Natural killer cell (primary cell): ENCODE data around the gene WNT8B. TPM values are rescaled to one million over a fixed set of nuclear protein-coding genes. Genes with fewer than 3 reads are reported as not detected.

ENCODE experiments used
- ATAC-seq, 3 donors: fragments of 150-1000 bp in 2 of 3; fragments of 200-7000 bp in 1 of 3; cut with Tn5 transposase; 1 replicate in 1 of 3; 2 replicates in 2 of 3; pipeline ENCODE4 v1.10.0; 2021; ENCODE audit warnings: mild to moderate bottlenecking in 2 of 3, moderate library complexity in 2 of 3
- DNase-seq, 2 donors: peaks; one replicate each; pipeline versions ENCODE4 v3.0.0 to v3.0.0-alpha.2; 2013 to 2021; ENCODE audit warnings: mixed read lengths in 1 of 2
- H3K27ac ChIP-seq: one replicate; pipeline ENCODE4 v1.5.1; 2013; ENCODE audit warnings: mild to moderate bottlenecking, low read length
- H3K27me3 ChIP-seq: one replicate; pipeline ENCODE4 v1.6.1; 2013; ENCODE audit warnings: low read length; ENCODE audit not compliant: control insufficient read depth, insufficient read depth
- H3K36me3 ChIP-seq: one replicate; pipeline ENCODE4 v1.6.1; 2013; ENCODE audit warnings: low read length; ENCODE audit not compliant: control insufficient read depth, insufficient read depth
- H3K4me1 ChIP-seq: one replicate; pipeline ENCODE4 v1.6.1; 2013; ENCODE audit warnings: low read length; ENCODE audit not compliant: control insufficient read depth, insufficient read depth
- H3K4me3 ChIP-seq: one replicate; pipeline ENCODE4 v1.5.1; 2013; ENCODE audit warnings: low read length
- H3K9me3 ChIP-seq: one replicate; pipeline ENCODE4 v1.6.1; 2013; ENCODE audit warnings: low read length; ENCODE audit not compliant: control insufficient read depth, insufficient read depth
- H3K27ac Mint-ChIP-seq, 2 donors: one replicate each; pipeline ENCODE4 v1.8.0; 2022; ENCODE audit warnings: mild to moderate bottlenecking in 2 of 2, mixed read lengths in 2 of 2, moderate library complexity in 1 of 2
- H3K27me3 Mint-ChIP-seq, 2 donors: one replicate each; pipeline ENCODE4 v1.8.0; 2022; ENCODE audit warnings: low read depth in 2 of 2, mixed read lengths in 2 of 2
- H3K36me3 Mint-ChIP-seq: one replicate; pipeline ENCODE4 v1.8.0; 2022; ENCODE audit warnings: mixed read lengths
- H3K4me1 Mint-ChIP-seq, 2 donors: one replicate each; pipeline ENCODE4 v1.8.0; 2022; ENCODE audit warnings: mixed read lengths in 2 of 2
- H3K4me3 Mint-ChIP-seq: one replicate; pipeline ENCODE4 v1.8.0; 2022; ENCODE audit warnings: mild to moderate bottlenecking, moderate library complexity, mixed read lengths
- H3K9me3 Mint-ChIP-seq, 2 donors: one replicate each; pipeline ENCODE4 v1.8.0; 2022; ENCODE audit warnings: mixed read lengths in 2 of 2
- CTCF ChIP-seq: fragments of 200-600 bp; IDR thresholded peaks from one replicate; pipeline ENCODE4 v1.8.0; 2022; ENCODE audit warnings: antibody characterized with exemption
- WGBS: methylation state at CpG from one replicate; pipeline ENCODE4 v1.1.7; 2013; ENCODE audit warnings: missing lambda C conversion rate; ENCODE audit not compliant: insufficient coverage; 5-methylcytosine and 5-hydroxymethylcytosine counted together
- intact Hi-C: fragments of 100-400 bp; cut with micrococcal nuclease; formaldehyde crosslinking; loops from one replicate; pipeline ENCODE4 v1.14.2; 2022
- total RNA-seq, 4 donors: library from RNA; stranded (reverse); fragments of 120-200 nt in 1 of 4; gene quantifications; one replicate each; pipeline versions ENCODE4 v1.2.3 to v1.2.4, GENCODE V29; 2013 to 2022

Gene WNT8B
- total RNA-seq, 3 donors from 2014 or later (not counting 1 experiment from before 2014, with no cell fraction given), result not detected

GRCh38 chr10:100480002-100480401 lies 17.2 kb downstream of the WNT8B start:
- intact Hi-C loops, result no loop called here
- peaks cover 23 to 48% of the 10 kb centered on the region in 2 donors for H3K27me3 Mint-ChIP-seq
- peaks cover 21% of the 10 kb centered on the region in 2 donors for H3K4me1 Mint-ChIP-seq
- Histone ChIP-seq H3K4me1 (peaks cover 18% of the 10 kb centered on the region), H3K27ac (no peak overlapping the region), H3K9me3 (no peaks in the 10 kb centered on the region), H3K4me3 (no peak overlapping the region), H3K36me3 (no peaks in the 10 kb centered on the region), H3K27me3 (peaks cover 3% of the 10 kb centered on the region)
- H3K4me3 Mint-ChIP-seq, result peak overlapping the region; percentile 18
- TF ChIP-seq CTCF, result no peak
- no peak for ATAC-seq
- no peaks in the 10 kb centered on the region for H3K36me3 Mint-ChIP-seq
- no peaks in the 10 kb centered on the region for H3K9me3 Mint-ChIP-seq
- H3K27ac Mint-ChIP-seq, result no peak overlapping the region
- WGBS, result 88% methylated on average over 2 of the region's 2 CpGs
- DNase-seq, result no peak

GRCh38 chr10:100481462-100482081 lies 18.8 kb downstream of the WNT8B start:
- Histone ChIP-seq H3K9me3 (no peaks in the 10 kb centered on the region), H3K4me1 (peaks cover 18% of the 10 kb centered on the region), H3K4me3 (peak overlapping the region; percentile 35), H3K27ac (no peak overlapping the region), H3K27me3 (peaks cover 3% of the 10 kb centered on the region), H3K36me3 (no peaks in the 10 kb centered on the region)
- 3% methylated on average over 19 of the region's 19 CpGs for WGBS
- peak; percentile 95 for ATAC-seq
- TF ChIP-seq CTCF, result no peak
- peak; percentile 95 for DNase-seq
- intact Hi-C loops, result loop anchor here (1.0 kb wide), 1 partner anchor 27 kb away; no protein-coding TSS in a partner anchor
- Mint-ChIP-seq H3K9me3 (no peaks in the 10 kb centered on the region), H3K4me3 (peak overlapping the region; percentile 86), H3K27me3 (peaks cover 23 to 48% of the 10 kb centered on the region in 2 donors), H3K4me1 (peaks cover 21% of the 10 kb centered on the region in 2 donors), H3K27ac (no peak overlapping the region), H3K36me3 (no peaks in the 10 kb centered on the region)

DNA sequence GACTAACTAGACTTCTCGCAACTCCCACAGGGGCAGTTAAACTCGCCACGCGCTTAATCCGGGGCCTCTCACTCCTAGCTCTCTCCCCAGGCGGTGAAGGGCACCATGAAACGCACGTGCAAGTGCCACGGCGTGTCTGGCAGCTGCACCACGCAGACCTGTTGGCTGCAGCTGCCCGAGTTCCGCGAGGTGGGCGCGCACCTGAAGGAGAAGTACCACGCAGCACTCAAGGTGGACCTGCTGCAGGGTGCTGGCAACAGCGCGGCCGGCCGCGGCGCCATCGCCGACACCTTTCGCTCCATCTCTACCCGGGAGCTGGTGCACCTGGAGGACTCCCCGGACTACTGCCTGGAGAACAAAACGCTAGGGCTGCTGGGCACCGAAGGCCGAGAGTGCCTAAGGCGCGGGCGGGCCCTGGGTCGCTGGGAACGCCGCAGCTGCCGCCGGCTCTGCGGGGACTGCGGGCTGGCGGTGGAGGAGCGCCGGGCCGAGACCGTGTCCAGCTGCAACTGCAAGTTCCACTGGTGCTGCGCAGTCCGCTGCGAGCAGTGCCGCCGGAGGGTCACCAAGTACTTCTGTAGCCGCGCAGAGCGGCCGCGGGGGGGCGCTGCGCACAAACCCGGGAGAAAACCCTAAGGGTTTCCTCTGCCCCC lies 19.5 kb downstream of the WNT8B start:
- TF ChIP-seq CTCF, result peak; percentile 97
- Histone ChIP-seq H3K27me3 (peaks cover 3% of the 10 kb centered on the region), H3K9me3 (no peaks in the 10 kb centered on the region), H3K4me3 (peak overlapping the region; percentile 35), H3K27ac (no peak overlapping the region), H3K36me3 (peaks cover 5% of the 10 kb centered on the region), H3K4me1 (peaks cover 18% of the 10 kb centered on the region)
- Mint-ChIP-seq H3K4me1 (peaks cover 21% of the 10 kb centered on the region in 2 donors), H3K4me3 (peak overlapping the region; percentile 86), H3K36me3 (no peaks in the 10 kb centered on the region), H3K27ac (no peak overlapping the region), H3K27me3 (peaks cover 23 to 48% of the 10 kb centered on the region in 2 donors), H3K9me3 (no peaks in the 10 kb centered on the region)
- DNase-seq, result peak; percentile 67 to 85
- intact Hi-C loops, result no loop called here
- peak; percentile 69 to 72 (median 69) for ATAC-seq
- WGBS, result under 1% methylated on average over 59 of the region's 59 CpGs
